ENCODE data around the gene TSSK3.
A peak's percentile ranks its signal among the peaks of the same experiment; 100 is the strongest.

Gene TSSK3

DNA sequence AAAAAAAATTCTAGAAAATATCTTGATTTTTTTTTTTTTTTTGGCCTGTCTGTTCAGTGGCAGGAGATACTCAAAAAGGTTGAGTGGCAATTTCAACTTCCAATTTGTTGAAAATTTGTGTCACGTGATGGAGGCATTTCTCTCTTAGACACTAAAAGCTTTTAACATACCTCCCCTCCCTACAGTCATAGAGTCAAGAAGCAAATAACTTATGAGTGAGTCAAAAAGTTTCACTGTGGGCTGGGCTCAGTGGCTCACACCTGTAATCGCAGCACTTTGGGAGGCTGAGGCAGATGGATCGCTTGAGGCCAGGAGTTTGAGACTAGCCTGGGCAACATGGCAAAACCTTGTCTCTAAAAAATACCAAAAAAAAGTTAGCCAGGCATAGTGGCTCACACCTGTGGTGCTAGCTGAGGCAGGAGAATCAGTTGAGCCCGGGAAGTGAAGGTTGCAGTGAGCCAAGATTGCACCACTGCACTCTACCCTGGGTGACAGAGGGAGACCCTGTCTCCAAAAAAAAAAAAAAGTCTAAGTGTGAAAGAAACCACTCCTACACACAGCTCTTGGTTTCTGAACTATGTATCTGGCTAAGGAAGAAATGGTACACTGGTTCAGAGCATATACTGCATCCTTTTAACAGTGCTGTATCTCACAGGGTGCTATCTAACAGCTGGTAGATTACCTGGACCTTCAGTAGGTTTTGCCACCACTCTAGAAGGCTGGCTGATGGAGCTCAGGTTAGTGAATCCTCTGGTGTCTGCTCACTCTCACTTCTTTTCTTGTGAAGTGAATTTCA is 43.5 kb downstream of the TSSK3 start:
- no peak for DNase-seq

GRCh38 chr1:32406629-32407111 is 44.3 kb downstream of the TSSK3 start:
- no peak for DNase-seq

DNA sequence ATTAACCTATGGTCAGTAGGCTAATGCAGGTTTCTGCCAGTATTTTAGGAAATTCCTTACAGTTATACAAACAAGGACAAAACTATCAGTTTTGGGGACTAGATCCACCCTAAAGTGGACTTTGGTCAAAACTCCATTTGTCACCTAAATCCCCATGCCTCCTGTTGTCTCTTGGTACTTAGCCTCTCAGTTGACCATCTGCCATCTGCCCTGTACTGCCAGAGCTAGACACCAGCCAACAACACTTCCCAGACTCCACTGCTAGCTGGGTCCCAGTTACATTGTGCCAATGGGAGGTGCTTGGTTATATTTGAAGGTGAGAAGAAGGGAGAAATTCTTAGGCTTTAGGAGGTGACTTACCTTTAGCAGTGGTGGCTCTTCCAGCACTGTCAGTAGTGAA is 48.9 kb downstream of the TSSK3 start:
- peak in 1 of 2 experiments; percentile 23 for DNase-seq

- peak; percentile 94 to 95 for DNase-seq
These were observed 51.3 kb downstream of the TSSK3 start for GRCh38 chr1:32413507-32414185.

All from SHP77 (cell line).